Measurements from ENCODE around the gene BRINP2. TPM values are rescaled to one million over a fixed set of nuclear protein-coding genes. Genes with fewer than 3 reads are reported as not detected.

BRINP2 gene, protein sequence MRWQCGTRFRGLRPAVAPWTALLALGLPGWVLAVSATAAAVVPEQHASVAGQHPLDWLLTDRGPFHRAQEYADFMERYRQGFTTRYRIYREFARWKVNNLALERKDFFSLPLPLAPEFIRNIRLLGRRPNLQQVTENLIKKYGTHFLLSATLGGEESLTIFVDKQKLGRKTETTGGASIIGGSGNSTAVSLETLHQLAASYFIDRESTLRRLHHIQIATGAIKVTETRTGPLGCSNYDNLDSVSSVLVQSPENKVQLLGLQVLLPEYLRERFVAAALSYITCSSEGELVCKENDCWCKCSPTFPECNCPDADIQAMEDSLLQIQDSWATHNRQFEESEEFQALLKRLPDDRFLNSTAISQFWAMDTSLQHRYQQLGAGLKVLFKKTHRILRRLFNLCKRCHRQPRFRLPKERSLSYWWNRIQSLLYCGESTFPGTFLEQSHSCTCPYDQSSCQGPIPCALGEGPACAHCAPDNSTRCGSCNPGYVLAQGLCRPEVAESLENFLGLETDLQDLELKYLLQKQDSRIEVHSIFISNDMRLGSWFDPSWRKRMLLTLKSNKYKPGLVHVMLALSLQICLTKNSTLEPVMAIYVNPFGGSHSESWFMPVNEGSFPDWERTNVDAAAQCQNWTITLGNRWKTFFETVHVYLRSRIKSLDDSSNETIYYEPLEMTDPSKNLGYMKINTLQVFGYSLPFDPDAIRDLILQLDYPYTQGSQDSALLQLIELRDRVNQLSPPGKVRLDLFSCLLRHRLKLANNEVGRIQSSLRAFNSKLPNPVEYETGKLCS
- 0.57 and 1.2 TPM in 2 replicates for polyA plus RNA-seq (2014; cell fraction: cytosol; rRNA removed)
- polyA plus RNA-seq (2014; cell fraction: nucleus; rRNA removed), result 2.1 and 2.2 TPM in 2 replicates

DNA sequence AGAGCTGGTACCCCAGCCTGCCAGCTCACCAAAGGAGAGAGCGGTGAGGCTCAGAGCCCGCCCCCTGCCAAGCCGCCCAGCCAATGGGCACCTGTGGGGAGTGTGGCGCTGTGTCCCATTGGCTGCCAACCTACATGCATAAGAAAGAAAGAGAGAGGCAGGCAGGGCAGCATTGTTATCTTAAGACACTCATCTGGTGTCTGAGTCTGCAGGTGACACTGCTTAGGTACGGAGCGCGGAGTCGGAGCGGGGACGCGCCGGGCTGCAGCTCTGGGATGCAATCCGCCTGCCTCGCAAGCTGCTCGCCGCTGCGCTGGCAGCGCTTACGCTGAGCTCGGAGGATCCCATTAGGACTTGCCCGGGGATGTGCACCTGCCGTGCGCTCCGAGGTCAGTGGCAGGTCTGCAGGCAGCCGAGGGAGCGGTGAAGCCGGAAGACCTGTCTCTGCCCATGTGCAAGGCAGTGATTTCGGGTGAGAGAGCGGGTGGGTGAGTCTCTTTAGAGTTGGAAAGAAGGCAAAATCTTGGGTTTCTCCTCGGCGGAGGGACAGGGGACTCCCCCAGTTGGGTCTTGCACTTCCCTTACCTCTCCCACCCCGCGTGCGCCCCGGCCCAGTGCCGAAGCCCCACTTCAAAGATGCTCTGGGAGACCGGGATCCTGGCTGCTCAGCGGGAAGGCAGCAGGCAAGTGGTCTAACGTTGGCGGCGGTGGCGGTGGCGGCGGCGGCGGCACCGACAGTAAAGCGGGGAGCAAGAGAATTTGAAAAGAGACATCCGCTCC is at the start of gene BRINP2:
TSS of gene BRINP2 (plus strand) at position 203 of the 780 bp plus-strand sequence. CDS start 58,919 bp downstream, outside the sequence.
- peak; percentile 80 for DNase-seq (ENCODE audit: low spot score)

DNA sequence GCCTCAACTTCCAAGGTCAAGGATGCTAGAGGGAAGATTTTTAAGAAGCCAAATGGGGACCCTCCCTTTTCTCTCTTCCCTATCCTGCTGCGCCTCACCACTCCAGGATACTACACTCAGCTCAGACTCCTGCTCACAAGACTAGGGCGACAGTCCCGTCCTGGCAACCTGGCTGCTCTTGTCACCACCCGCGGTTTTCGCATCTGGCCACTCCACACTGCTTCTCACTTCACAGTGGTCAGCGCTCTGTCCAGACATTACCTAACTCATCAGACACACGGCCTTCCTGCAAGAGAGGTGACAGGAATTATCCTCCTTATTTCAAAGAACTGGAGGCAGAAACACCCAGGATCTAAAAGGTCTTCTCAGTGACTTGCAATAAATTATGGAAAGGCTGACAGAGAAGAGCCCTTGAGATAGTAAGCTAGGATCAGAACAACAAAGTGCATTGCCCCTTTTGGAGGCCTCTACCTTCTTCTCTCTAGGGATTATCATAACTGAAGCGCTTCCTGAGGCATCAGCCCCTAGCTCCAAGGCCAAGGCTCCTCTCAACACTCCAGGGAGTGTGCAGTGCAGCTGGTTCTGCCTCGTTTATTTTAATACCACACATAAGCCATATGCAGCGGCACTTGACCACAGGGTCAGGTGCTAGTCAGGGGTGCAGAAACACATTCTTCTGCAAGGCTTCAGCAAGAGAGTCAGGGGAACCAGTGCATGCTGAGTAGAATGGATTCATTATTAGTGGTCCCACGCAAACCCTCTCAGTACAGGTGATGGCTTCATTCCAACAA is 48.1 kb upstream of the BRINP2 start:
- DNase-seq (ENCODE audit: low spot score), result no peak

DNA sequence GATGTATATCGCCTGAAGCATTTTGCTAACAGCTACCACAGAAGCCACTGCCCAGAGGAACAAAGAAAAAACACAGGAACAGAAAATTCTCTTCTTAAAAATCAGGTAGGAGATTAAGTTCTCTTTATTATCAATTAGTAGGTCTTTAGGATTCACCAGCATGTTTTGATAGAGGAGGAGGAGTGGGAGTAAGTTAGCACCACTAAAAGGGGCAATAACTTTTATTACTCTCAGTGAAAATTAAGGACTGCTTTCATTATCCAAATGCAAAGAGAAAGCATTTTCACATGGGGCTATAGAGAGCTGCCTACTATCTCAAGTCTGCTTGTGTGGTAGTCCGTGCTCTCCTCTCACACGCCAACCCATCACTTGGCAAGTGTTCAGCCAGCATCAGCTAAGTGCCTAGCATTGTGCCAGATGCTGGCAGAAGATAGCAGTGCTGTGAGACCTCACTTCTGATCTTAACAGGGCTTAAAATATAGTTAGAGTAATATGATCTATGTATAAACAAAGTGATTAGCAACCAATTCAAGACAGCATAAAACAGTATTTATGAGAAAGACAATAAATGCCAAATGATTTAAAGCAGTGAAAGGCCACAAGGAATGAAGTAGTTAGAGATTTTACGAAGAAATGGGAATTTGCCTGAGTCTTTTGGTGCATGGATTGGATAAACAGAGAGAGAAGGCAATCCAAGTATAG is 46.0 kb upstream of the BRINP2 start:
- DNase-seq (ENCODE audit: low spot score), result no peak

DNA sequence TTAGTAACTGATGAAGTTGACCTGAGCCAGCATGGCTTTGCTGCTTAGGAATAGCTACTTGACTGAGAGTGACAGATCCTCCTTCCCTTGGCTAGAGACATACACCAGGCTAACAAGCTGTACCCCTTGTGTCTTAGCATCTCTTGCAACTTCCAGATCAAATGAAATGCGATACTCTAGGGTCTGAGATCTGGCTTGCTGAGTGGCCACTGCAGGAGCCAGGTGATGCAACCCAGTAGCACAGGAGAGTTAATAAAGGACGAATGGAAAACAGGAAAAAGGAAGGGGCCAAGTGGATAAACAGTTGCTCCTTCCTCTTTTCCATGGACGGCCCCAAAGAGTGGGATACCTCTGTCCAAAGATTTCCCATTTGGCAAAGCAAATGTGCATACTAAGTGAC is 44.5 kb upstream of the BRINP2 start:
- peak; percentile 49 for DNase-seq (ENCODE audit: low spot score)

DNA sequence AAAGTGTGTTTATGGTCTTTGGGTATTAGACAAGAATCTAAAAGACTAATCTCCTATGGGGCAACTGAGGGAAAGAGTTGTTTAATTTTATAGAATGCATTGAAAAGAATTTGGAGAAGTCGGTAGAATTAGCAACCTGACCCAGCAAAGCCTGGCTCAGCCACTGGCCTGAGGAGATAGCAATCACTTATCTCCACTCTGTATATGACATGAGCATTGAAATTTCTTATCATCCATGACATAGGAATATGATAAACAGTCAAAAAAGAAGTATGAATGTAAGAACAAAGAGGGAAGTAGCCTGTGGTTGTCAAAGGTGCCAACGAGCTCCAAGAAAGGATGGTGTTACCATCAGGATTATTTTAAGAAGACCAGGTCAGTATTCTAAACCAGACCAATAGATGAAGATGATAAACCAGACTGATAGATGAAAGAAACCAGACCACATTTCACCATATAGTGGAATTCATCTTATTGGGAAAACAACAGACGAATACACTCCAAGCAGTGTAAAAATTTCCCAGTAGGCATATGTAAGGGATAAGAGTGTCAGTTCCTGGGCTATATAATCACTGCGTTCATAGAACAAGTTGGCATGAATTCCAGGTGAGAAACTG is 42.0 kb upstream of the BRINP2 start:
- peak; percentile 69 for DNase-seq (ENCODE audit: low spot score)

DNA sequence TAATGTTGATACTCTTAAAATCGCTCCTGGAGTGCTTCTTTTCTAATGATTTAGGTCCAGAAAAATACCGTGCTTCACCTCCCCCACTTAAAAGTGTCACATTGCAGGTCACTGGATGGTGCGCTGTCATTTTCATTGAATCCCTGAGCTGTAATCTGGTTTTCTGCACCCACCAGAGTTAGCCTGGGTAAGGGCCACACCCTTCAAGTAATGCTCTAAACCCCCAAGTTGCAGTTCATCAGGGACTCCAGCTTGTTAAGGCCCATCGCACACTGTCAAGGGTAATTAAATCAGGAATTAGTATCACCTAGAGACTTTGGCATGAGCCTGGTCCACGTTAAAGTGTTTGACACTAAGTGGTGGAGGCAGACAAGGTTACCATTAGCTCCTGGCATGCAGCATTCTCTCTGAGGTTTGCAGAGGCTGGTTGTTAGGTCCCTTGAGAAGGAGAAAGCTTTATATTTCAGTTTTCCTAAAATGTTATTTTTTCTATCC is 40.3 kb upstream of the BRINP2 start:
- DNase-seq (ENCODE audit: low spot score), result peak; percentile 83

DNA sequence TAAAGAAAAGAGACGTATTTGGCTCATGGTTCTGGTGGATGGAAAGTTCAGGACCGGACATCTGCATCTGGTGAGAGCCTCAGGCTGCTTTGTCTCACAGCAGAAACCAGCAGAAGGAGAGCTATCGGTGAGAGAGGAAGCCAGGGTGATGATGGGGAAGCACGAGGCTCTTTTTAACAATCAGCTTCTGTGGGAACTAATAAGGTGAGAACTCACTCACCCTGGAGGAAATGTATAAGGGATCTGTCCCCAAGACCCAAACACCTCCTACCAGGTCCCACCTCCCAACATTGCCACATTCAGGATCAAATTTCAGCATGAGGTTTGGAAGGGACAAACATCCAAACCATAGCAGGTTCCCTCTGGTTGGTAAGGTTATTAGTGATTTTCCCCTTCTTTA is 39.0 kb upstream of the BRINP2 start:
- DNase-seq (ENCODE audit: low spot score), result no peak

DNA sequence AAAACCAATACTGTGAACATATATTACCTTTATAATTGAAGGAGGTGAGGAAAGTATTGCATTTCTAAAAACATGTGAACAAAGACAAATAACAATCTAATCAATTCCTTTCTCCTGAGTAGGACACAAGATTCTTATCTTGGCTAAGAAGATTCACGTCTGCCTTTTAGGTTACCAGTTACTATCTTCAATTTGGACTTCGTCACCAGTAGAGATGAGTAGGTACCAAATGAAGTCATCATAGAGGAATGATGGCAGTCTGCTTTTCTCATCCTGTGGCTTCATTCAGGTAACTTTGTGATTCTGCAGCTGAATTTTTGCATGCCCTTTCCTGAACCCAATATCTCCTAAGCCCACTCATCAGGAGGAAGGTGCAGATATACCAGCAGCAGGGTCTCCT is 38.6 kb upstream of the BRINP2 start:
- no peak for DNase-seq (ENCODE audit: low spot score)

DNA sequence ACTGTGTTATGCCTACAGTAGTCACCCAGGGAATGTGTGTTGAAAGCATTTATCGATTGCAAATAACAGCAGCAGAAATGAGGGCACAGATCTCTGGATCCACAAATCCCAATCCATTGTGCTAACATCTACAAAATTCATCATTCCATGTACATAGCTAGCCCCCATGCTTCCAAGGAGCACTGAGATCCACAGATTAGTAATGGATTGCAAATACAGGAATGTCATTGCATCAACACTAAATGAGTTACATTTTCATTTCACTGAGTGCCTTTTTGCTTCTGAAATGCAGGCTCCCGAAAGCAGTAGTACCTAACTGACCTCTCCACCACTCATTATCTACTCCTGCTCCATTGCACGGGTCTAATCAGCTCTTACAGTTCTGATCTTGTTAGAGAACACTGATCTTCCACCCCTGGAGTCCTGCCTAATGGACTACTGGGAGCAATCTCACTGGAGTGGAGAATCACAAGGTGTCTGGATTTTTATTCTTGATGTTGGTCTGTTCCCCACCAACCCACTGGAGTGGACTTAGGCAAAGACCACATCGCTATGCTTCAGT is 36.7 kb upstream of the BRINP2 start:
- peak; percentile 88 for DNase-seq (ENCODE audit: low spot score)

DNA sequence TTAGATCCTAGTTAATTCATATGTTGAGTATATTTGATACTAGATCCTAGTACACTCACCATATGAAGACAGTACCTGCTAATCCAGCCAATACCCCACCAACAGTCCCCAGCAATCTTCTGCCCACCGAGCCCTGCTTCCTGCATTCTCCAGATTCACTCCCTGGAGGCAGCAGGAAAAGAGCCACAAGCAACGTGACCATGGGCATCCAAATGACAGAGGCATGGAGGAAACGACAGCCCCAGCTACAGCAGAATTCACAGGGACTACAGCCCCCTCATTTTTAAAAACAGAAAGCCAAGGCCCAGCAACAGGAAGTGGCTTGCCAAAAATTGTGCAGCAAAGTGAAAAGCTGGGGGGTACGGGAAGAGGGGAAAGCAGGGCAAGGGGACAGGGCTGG is 35.5 kb upstream of the BRINP2 start:
- DNase-seq (ENCODE audit: low spot score), result no peak

DNA sequence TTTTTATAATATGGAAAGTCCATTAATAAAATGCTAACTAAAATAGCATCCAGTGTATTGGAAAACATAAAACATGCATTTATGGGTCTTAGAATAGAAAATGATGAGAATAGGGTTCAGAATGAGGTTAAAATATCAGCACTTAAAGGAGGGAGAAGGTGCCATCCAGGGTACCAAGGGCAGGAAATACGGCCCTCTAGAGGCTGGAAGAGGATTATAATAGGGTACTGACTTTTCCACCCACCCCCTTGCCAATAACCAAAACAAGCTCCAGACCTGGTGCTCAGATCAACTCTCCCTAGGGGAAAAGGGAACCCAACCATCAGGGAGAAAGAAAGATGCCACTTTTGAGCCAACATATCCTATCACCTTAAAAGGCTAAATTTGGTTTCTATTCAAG is 32.9 kb upstream of the BRINP2 start:
- no peak for DNase-seq (ENCODE audit: low spot score)

DNA sequence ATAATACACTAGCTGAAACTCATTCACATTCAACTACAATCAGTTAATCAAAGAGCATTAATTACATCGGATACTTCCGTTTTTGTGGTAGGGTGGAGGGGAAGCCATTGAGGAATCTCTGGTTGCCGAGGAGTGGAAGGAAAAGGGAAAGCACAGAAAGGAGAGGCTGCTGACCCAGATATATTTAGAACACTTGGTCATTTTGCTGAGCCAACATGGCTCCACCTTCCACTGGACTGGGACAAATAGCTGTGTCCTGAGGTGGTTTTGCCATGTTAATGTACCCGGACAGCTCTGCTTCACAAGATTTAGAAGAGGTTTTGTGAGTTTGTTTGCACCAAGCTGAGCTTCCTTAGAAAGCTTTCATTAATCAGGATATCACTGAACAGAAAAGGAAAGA is 32.4 kb upstream of the BRINP2 start:
- DNase-seq (ENCODE audit: low spot score), result no peak

DNA sequence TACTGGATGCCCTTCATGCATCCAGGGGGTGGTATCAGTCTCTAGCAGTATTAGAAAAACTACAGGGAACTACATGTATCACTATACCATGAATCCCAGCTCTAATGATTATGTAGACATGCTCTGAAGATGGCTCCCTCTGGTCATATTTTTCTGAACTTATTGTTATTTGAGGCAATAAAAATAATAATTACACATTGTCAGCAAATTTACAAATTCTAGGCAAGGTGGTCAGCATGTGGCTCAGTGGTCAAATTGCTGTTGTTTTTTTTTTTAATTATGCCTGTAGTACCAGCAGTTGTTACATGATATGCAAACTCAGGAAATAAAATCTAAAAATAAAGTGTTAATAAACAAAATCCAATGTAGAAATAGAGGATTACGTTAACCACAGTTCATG is 28.7 kb upstream of the BRINP2 start:
- DNase-seq (ENCODE audit: low spot score), result no peak

DNA sequence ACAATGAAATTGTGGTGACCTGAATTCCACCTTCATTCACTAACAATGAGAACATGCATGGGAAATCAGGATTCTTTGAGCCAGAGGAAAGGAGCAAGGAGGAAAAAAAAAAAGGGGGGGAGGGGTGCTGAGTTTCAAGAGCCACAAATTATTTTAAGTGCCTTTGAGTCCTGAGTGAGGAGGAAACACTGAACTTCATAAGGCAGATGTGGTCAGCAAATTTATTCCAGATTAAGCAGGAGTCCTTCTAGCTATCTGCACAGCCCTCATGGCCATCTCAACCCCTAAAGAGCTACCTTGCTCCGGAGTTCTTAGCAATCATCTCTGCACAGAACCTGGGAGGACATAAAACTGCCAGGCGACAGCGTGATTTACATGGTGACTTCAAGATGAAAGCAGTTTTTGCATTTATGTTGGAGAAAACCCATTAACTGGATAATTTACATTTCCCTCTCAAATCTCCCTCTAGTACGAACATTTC is 27.9 kb upstream of the BRINP2 start:
- no peak for DNase-seq (ENCODE audit: low spot score)

DNA sequence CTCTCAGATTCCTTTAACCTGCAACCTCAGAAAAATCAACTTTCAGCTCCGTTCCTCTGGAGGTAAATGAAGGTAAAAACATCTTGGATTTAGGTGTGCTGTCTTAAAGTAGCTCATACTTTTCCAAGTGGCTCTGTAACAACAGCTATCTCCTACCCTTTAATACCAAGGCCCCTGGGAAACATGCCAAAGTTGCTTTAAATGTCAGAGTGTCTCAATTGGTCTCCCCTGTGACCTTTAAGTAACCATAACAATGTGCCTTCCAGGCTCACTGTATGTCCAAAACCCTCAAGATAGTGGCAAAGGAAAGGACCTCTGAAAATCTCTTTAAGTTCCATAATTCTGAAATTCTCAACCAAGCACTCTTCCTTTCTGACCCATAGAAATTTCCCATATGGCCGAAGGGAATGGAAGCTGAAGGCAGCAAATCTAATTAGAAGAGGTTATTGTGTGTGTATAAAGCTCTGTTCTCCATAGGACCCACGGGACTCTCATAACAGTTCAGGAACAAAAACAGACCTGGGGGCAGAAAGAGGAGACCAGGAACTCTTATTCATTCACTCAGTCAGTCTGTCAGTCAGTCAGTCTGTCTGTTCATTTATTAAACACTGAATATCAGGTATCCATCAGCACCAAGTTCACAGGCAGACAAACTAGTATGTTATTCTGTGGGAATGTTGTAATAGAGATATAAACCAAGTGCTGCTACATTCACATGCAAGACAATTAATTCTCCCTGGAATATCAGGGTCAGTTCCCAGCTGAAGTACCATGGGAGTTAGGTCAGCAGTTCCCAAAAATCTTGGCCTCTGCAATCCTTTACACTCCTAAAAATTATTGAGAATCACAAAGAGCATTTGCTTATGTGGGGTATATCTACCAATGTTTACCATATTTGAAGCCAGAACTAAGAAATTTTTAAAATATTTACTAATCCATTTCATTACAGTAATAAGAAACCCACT is 25.4 kb upstream of the BRINP2 start:
- DNase-seq (ENCODE audit: low spot score), result peak; percentile 69

DNA sequence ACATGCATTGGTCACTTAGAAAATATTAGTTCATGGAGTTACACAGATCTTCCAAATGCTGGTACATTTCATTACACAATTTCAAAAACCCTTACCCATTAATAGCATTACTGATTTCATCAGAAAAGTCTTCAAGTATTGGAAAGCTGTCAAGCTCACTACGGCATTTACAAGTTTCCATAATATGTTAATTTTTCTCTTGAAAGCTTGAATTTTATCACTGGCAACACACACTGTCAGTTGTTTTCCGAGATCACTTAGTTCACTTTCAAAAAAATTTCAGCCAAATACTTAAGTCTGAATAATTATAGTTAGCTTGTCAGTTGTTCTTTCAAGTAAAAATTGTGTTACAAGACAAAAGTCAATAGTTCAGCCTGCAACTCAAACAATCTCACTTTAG is 24.3 kb upstream of the BRINP2 start:
- DNase-seq (ENCODE audit: low spot score), result no peak

DNA sequence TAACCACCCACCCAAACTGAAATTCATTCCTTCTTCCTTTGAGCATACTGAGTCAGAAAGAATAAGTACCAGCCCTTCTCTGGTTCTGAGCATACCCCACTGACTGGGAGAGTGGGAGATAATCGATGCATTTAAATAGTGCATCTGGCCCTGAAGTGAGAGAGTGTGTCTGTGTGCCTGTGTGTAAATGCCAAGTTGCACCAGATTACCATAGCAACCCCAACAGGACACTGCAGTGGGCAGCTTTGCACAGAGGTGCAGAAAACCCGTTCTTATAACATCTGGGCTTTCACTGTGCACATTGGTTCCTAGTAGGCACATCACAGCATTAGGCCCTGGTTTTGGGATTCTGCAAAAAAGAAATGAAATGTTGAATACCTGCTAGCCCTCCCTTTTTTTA is 8.5 kb upstream of the BRINP2 start:
- no peak for DNase-seq (ENCODE audit: low spot score)

DNA sequence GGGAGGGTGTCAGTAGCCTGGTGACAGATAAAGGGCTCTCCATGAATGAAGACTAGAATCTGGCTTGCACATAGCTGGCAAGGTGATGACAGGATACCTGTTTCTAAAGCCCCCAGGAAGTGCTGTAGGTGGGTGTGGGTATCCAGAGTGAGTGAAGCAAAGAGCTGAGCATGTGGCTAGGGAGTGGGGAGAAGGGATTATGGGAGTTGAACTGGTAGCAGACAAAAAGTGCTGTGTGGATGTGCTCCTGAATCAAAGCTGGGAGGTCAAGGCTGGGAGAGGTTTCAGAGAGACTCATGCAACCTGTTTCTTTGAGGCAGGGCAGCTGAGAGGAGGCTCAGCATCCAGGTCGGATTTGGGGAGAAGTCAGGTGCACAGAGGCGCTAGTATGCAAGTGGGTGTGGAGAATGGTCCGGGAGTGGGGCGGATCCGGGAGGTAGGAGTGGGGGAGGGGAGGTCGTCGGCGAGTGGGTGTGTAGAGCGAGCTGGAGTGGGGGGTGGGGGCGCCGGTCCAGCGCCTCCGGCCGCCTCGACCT is 6.8 kb upstream of the BRINP2 start:
- peak; percentile 21 for DNase-seq (ENCODE audit: low spot score)
